CD4-positive, alpha-beta T cell treated with Interleukin-4 for 4 hours (primary cell): ENCODE results near the gene TOM1L2.

Source experiments
- DNase-seq: peaks from one replicate; pipeline ENCODE4 v3.0.0-alpha.2; 2020

The TOM1L2 gene

DNA sequence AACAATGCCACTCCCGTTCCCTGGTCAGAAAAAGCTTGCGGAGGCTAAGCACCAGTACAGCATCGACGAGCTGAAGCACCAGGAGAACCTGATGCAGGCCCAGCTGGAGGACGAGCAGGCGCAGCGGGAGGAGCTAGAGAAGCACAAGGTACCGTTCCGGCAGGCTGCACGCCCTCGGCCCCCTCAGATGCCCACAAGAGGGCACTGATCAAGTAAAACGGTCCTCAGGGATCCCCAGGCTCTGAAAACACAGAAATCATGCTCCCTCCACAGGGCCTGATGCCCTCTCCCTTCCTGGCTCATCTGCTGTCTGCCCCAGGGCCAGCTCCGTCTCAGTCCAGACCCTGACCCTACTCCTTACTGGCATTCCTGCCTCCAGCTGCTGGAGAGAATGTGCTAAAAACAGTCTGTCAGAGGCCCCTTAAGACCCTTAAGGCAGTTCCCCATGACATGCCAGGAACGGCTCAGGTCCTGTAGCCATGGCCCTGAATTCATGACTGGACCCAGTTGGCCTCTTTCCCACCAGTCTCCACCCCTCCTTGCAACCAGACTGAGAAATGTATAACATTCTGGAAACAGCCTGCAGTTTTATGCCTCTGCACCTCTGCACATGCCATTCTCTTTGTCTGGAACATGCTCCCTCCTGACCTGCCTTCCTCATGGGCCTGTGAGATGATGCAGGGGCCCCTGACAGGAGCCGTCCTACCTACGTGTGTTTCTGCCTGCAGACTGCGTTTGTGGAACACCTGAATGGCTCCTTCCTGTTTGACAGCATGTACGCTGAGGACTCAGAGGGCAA lies 22.3 kb upstream of the TOM1L2 start:
- DNase-seq = no peak

DNA sequence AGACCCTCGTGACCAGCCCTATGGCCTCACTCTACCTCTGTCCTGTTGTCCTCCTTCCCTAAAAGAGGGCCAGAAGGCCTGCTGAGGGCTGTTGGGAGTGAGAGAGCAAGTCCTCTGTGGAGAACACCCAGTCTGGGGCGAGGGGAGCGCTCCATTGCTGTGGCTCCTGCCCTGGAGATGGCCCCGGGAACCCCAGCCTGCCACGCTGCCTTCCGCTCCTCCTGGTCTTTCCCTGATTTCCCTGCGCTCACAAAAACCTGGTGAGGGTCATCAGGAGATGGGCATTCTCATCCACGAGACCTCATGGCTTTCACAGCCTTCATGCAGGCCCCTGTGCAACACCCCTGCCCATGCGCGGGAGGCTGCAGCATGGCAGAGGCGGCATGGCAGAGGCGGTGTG lies 21.7 kb upstream of the TOM1L2 start:
- DNase-seq = no peak

DNA sequence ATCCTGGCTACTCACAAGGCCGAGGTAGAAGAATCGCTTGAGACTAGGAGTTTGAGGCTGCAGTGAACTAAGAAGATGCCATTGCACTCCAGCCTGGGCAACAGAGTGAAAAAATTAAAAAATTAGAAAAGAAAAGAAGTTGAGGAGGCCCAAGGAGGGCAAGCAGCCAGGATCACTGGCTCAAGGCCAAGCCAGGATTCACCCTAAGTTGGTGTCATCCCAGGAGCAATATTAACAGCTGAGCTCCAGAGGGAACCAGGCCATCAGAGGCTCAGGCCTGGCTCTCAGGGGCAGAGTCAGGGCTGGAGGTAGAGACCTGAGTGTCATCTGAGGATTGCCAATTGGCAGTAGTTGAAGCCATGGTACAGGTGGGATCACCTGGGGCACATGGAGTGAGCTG lies 21.2 kb upstream of the TOM1L2 start:
- no peak for DNase-seq

DNA sequence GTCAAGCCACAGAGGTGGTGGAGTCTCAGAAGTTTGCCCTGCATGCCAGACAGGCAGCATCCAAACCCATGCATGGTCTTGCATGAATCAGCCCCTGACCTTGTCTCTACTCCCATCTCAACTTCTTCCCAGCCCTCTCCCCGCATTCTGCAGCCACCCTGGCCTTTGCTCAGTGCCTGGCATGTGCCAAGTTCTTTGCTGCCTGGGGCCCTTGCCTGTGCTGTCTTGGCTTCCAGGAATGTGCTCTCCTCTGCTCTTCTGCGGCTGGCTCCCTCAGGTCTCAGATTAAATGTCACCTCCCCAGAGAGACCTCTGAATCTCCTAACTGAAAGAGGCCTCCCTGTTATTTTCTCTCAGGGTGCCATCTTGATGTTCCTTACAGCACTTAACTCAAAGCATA lies 18.1 kb upstream of the TOM1L2 start:
- no peak for DNase-seq

DNA sequence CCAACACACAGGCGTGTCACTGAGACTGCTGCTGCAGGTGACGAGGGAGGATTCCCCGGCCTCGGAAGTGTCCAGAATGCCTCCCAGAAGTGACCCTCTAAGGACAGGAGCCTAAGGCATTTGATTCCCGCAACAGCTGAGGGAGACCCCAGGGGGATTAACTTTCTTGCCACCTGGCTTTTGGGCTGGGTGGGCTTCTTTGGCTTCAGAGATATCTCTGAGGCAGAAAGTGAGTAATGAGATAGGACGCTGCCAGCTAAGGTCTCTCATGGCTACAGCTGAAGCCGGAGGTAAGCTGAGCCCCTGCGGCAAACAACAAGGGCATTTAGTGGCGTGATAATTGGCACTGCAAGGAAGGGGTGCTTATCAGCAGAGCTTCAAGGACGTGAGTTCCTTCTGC lies 17.4 kb upstream of the TOM1L2 start:
- DNase-seq = no peak

- no peak for DNase-seq
Measured at GRCh38 chr17:17989081-17989480, 16.9 kb upstream of the TOM1L2 start.

DNA sequence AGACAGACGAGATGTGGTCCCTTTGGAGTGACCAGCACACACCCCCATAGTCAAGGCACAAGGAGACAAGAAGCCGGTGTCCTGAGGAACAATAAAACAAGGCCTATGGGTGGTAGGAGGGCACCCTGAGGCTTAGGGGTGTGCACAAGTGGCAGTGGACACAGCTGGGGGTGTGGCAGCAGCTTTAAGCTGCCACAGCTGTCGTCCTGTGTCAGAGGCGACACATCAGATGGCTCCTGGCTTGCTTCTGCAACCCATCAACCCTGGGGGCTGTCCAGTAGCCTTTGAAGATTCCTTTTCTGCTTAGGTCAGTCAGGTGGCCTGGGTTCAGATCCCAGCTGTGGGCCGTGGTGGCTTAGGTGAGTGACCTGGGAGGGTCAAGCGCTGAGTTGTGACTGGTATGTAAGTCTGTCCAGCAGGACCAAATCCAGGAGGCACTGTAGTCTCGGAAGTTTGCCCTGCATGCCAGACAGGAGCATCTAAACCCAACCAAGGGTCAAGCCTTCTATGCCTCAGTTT lies 16.3 kb upstream of the TOM1L2 start:
- DNase-seq = no peak

GRCh38 chr17:17987901-17988300 lies 15.7 kb upstream of the TOM1L2 start:
- no peak for DNase-seq

DNA sequence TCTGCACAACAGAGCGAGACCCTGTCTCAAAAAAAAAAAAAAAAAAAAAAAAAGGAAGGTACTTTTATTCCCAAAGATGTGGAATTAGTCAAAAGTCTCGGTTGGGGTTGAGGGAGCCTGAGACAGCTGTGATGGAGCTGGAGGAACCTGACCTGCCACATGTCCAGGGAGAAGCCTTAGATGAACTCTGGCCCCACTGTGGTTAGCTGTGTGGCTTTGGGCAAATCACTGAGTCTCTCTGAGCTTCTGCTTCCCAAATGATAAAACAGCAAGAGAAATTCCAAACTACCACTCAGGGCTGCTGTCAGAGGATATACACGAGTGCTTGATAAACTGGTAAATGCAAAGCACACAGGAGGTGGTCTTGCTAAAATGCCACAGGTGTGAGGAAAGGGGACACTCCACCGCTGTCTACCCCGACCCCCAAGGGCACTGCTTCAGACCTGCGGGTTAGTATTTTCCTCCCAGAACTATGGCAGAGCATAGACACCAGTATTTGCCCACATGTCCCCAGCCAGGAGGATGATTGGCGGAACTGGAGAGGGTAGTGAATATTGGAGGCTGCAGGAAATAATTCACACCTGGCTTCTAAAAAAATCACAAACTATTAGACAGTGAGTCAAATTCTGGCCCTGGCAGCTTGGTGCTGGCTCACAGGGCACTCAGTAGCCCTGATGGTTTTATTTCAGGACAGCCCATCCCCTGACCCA lies 15.1 kb upstream of the TOM1L2 start:
- DNase-seq = no peak

GRCh38 chr17:17985555-17985954 lies 13.4 kb upstream of the TOM1L2 start:
- no peak for DNase-seq

- no peak for DNase-seq
Measured at GRCh38 chr17:17985153-17985552, 13.0 kb upstream of the TOM1L2 start.

DNA sequence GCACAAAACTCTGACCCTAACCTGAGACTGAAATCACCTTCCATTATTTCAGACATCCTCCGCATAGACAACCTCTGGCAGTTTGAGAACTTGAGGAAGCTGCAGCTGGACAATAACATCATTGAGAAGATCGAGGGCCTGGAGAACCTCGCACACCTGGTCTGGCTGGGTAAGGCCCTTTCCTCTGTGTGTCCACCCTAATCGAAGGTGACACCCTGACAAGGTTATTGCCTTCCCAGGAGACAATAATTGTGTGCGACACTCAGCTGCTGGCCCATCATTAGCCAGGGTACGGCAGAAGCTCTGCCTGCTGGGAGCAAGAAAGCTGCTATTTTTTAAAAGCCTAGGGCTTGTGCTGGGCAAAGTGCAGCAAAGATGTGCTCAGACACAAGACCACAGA lies 11.6 kb upstream of the TOM1L2 start:
- DNase-seq = no peak

- no peak for DNase-seq
Measured at GRCh38 chr17:17983376-17983775, 11.2 kb upstream of the TOM1L2 start.

DNA sequence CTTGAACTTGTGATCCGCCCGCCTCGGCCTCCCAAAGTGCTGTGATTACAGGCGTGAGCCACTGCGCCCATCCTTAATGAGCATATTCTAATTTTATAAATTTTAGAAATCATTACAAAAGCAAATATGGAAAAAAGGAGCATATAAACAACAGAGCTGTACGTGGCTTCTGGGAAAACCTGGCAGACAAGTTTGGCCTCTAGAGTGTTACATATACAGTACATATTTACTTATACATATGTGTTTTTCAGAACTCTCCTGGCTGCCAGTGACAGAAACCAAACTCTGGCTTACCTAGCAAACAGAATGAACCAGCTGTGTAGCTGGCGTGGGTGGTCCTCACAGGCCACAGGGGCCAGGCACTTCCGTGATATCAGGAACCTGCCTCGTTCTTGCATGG lies 10.6 kb upstream of the TOM1L2 start:
- DNase-seq = no peak

DNA sequence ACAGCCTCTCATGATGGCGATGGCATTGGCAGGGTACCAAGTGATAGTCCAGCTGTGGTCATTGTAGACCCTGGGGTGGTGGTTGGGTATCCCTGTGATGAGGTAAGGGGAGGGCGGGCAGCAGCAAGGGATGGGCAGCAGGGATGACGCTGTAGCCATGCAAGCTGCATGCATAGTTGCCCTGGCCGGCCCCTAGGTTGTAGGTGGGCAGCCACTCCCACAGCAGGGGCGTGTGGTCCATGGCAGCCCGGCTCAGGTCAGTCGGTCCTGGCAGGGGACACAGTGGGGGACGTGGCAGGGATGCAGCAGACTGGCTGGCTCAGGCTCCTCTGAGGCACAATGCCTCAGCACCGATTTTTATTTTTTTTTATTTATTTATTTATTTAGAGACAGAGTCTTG lies 9.1 kb upstream of the TOM1L2 start:
- DNase-seq = no peak

DNA sequence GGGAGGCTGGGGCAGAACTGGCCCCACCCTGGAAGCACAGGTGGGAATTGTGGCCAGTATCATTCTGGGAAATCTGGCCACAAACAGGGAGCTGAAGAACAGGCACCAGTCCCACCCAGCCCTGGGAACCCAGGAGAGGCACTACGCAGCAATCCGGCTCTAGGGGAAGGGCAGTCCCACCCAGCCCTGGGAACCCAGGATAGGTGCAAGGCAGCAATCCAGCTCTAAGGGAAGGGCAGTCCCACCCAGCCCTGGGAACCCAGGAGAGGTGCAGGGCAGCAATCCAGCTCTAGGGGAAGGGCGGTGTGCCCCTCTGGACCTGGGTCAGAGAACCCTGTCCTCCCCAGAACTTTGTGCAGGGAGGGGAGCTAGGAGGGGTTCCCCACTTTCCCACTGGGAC lies 7.6 kb upstream of the TOM1L2 start:
- no peak for DNase-seq

- DNase-seq = no peak
Measured at GRCh38 chr17:17978481-17979424, 6.6 kb upstream of the TOM1L2 start.

DNA sequence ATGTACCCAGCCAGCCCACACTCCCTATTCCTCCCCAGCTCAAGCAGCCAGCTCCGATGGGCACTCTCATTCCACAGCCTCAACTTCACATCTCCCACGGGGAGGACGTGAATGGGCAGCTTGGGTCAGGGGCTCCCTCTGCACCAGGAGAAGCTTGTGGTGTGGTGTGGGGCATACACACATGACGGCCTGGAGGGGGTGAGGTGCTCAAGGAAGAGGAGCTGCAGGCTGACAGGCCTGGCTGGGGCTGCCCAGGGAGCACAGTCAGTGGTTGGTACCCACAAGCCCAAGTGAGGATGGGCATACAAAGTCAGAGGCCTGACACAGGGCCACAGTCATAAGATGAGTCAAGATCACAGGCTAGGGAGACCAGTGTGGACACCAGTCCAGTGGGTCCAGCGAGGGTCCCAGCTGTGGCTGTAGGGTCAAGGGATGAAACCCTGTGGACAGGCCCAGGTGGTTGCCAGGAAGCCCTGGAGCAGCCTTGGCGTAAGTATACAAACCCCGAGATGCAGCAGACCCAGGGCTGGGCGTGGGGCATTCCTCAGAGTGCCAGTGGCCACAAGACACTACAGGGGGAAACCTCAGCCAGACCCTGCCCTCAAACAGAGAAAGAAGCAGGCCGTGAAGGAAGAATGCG lies 4.9 kb upstream of the TOM1L2 start:
- DNase-seq = no peak

DNA sequence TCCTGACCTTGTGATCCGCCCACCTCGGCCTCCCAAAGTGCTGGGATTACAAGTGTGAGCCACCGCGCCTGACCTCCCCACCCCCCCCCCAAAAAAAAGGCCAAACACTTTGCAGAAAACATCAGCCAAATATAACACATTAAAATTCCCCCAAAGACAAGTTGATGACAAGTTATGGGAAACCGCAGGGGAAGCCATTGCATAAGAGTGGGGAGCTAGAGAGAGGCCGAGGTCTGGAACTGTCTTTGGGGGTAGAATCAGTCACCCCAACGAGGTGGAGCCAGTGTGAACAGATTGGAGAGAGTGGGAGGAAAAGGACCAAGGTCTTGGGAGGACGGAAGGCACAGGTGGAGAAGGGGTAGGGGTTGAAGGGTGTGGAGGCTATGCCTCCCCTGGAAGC lies 3.2 kb upstream of the TOM1L2 start:
- DNase-seq = no peak

- DNase-seq = no peak
Measured at GRCh38 chr17:17972952-17973254, 703 bp upstream of the TOM1L2 start.

- no peak for DNase-seq
Measured at GRCh38 chr17:17971431-17972125, 622 bp downstream of the TOM1L2 start.

DNA sequence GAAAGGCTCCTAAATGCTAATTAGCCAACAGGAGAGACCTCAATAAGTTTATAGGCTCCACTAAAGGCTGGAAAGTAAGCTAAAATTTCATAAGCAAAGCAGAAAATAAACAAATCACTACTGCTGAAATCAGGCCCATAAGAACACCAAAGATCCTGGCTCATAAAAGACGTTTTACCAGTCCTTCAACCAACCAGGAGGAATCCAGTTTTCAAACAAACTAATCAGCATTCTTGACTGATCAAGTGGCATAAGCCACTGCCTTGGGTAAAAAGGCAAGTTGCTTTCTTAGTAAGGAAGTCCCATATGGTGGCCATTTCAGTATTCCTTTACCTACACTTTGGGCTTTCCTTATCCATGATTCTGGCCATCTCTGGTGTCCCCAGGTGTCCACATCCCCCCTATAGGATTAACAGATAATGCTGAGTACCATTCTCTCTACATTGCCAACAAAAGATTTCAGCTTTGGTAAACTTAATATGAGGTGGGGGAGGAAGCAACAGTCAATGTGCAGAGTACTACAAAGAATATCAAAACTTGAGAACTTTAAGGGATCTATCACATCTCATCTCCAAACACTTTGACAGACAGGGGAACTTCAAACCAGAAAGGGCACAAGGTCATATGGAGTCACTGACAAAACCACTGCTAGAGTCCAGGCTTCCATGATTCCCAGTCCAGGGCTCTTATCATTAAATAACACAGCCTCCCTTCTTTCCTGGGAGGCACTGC lies 1.3 kb downstream of the TOM1L2 start:
- no peak for DNase-seq
